ENCODE results near the gene TGFBR2. TPM values are rescaled to one million over a fixed set of nuclear protein-coding genes. Genes with fewer than 3 reads are reported as not detected.

Gene TGFBR2
- total RNA-seq, 4 donors from 2014 or later, result 338 to 406 (median 350) TPM

GRCh38 chr3:30611613-30612436 lies 5.4 kb downstream of the TGFBR2 start:
- peak in 1 of 2 donors; percentile 46 for TF ChIP-seq EP300 (IDR thresholded peaks at IDR 0.05)
- TF ChIP-seq POLR2A (IDR thresholded peaks at IDR 0.05), result no peak
- Histone ChIP-seq H3K4me3 (peak overlapping the region in 1 of 4 donors; percentile 77), H3K27ac (peak overlapping the region; percentile 19 to 100 (median 99)), H3K27me3 (no peaks in the 10 kb centered on the region), H3K36me3 (no peaks in the 10 kb centered on the region), H3K4me1 (peaks cover 0 to 74% (median 48%) of the 10 kb centered on the region in 4 donors), H3K9me3 (no peaks in the 10 kb centered on the region)
- no peak for DNase-seq (ENCODE audit: low spot score in 2 of 2)
- WGBS, 2 donors, result 56 to 61% methylated on average over 7 of the region's 7 CpGs

GRCh38 chr3:30612437-30613132 lies 6.2 kb downstream of the TGFBR2 start:
- Histone ChIP-seq H3K4me3 (peak overlapping the region in 1 of 4 donors; percentile 77), H3K4me1 (peaks cover 0 to 82% (median 54%) of the 10 kb centered on the region in 4 donors), H3K27ac (peak overlapping the region in 3 of 4 donors; percentile 98 to 100 (median 100)), H3K27me3 (no peaks in the 10 kb centered on the region), H3K36me3 (no peaks in the 10 kb centered on the region), H3K9me3 (no peaks in the 10 kb centered on the region)
- DNase-seq (ENCODE audit: low spot score in 2 of 2), result no peak
- WGBS, 2 donors, result 27 to 49% methylated on average over 3 of the region's 3 CpGs
- TF ChIP-seq EP300 (IDR thresholded peaks at IDR 0.05) (no peak), POLR2A (IDR thresholded peaks at IDR 0.05) (no peak), CTCF (IDR thresholded peaks at IDR 0.05) (no peak)

GRCh38 chr3:30613133-30613825 lies 6.9 kb downstream of the TGFBR2 start:
- H3K9me3 ChIP-seq, result no peaks in the 10 kb centered on the region
- peak overlapping the region in 3 of 4 donors; percentile 98 to 100 (median 100) for H3K27ac ChIP-seq
- peaks cover 0 to 89% (median 61%) of the 10 kb centered on the region in 4 donors for H3K4me1 ChIP-seq
- no peak overlapping the region for H3K4me3 ChIP-seq
- no peak for DNase-seq (ENCODE audit: low spot score in 2 of 2)
- no peaks in the 10 kb centered on the region for H3K27me3 ChIP-seq
- no peaks in the 10 kb centered on the region for H3K36me3 ChIP-seq
- TF ChIP-seq CTCF (IDR thresholded peaks at IDR 0.05) (no peak), EP300 (IDR thresholded peaks at IDR 0.05) (no peak), POLR2A (IDR thresholded peaks at IDR 0.05) (no peak)
- 55 to 59% methylated on average over 3 of the region's 3 CpGs for WGBS, 2 donors

GRCh38 chr3:30614373-30614772 lies 8.0 kb downstream of the TGFBR2 start:
- TF ChIP-seq EP300 (IDR thresholded peaks at IDR 0.05), result no peak
- TF ChIP-seq CTCF (IDR thresholded peaks at IDR 0.05), result no peak
- TF ChIP-seq POLR2A (IDR thresholded peaks at IDR 0.05), result no peak
- WGBS, 2 donors, result 52 to 59% methylated on average over 4 of the region's 4 CpGs
- Histone ChIP-seq H3K36me3 (no peaks in the 10 kb centered on the region), H3K9me3 (no peaks in the 10 kb centered on the region), H3K27me3 (no peaks in the 10 kb centered on the region), H3K27ac (peak overlapping the region in 3 of 4 donors; percentile 28 to 100 (median 98)), H3K4me3 (no peak overlapping the region), H3K4me1 (peaks cover 0 to 97% (median 71%) of the 10 kb centered on the region in 4 donors)
- no peak for DNase-seq (ENCODE audit: low spot score in 2 of 2)

- no peak for DNase-seq (ENCODE audit: low spot score in 2 of 2)
- Histone ChIP-seq H3K27ac (peak overlapping the region in 2 of 4 donors; percentile 98 to 100), H3K4me3 (no peak overlapping the region), H3K27me3 (no peaks in the 10 kb centered on the region), H3K36me3 (no peaks in the 10 kb centered on the region), H3K9me3 (no peaks in the 10 kb centered on the region), H3K4me1 (peaks cover 0 to 99% (median 77%) of the 10 kb centered on the region in 4 donors)
- 69 to 72% methylated on average over 1 of the region's 1 CpG for WGBS, 2 donors
- TF ChIP-seq CTCF (IDR thresholded peaks at IDR 0.05), result no peak
- no peak for TF ChIP-seq EP300 (IDR thresholded peaks at IDR 0.05)
- no peak for TF ChIP-seq POLR2A (IDR thresholded peaks at IDR 0.05)
These were observed 8.5 kb downstream of the TGFBR2 start for GRCh38 chr3:30614943-30615342.
